Activated naive CD4-positive, alpha-beta T cell treated with anti-CD3 and anti-CD28 coated beads for 36 hours (primary cell): Measurements from ENCODE around the gene GOLIM4. TPM values are rescaled to one million over a fixed set of nuclear protein-coding genes. Genes with fewer than 3 reads are reported as not detected.

Source experiments
- CTCF ChIA-PET: fragments of 350-600 bp; sonication (Branson Sonifier 250); formaldehyde crosslinking; loops from one replicate; lab custom pipeline; 2021; ENCODE audit warnings: antibody characterized with exemption; lab: Charles Lee
- DNase-seq: peaks from one replicate; pipeline ENCODE4 v3.0.0-alpha.2; 2020
- H3K27ac Mint-ChIP-seq: one replicate; pipeline ENCODE4 v1.8.0; 2021; ENCODE audit warnings: mild to moderate bottlenecking, mixed read lengths
- H3K27me3 Mint-ChIP-seq: one replicate; pipeline ENCODE4 v1.8.0; 2021; ENCODE audit warnings: low read depth, mixed read lengths
- H3K36me3 Mint-ChIP-seq: one replicate; pipeline ENCODE4 v1.8.0; 2021; ENCODE audit warnings: low read depth, mixed read lengths
- H3K4me1 Mint-ChIP-seq: one replicate; pipeline ENCODE4 v1.8.0; 2021; ENCODE audit warnings: low read depth, mixed read lengths
- H3K4me3 Mint-ChIP-seq: one replicate; pipeline ENCODE4 v1.8.0; 2021; ENCODE audit warnings: mild to moderate bottlenecking, moderate library complexity, mixed read lengths
- H3K9me3 Mint-ChIP-seq: one replicate; pipeline ENCODE4 v1.8.0; 2021; ENCODE audit warnings: mixed read lengths
- intact Hi-C: fragments of 100-400 bp; cut with micrococcal nuclease; formaldehyde crosslinking; loops from one replicate; pipeline ENCODE4 v1.15.1; 2023
- total RNA-seq, 2 experiments: library from RNA; stranded (reverse); gene quantifications; one replicate each; pipeline ENCODE4 v1.2.3, GENCODE V29; 2021

Gene GOLIM4
- total RNA-seq, 2 experiments from 2014 or later, result 0.67 to 0.98 TPM

- DNase-seq, result no peak
- CTCF ChIA-PET, result no interaction called here
- Mint-ChIP-seq H3K27me3 (no peaks in the 10 kb centered on the region), H3K4me3 (no peak overlapping the region), H3K9me3 (no peaks in the 10 kb centered on the region), H3K4me1 (no peaks in the 10 kb centered on the region), H3K27ac (no peak overlapping the region), H3K36me3 (no peaks in the 10 kb centered on the region)
- intact Hi-C loops, result no loop called here
Observed at GRCh38 chr3:168001244-168001643, 94.5 kb downstream of the GOLIM4 start.

GRCh38 chr3:167998253-167998652 is 97.5 kb downstream of the GOLIM4 start:
- H3K36me3 Mint-ChIP-seq, result no peaks in the 10 kb centered on the region
- intact Hi-C loops, result no loop called here
- CTCF ChIA-PET, result no interaction called here
- H3K9me3 Mint-ChIP-seq, result no peaks in the 10 kb centered on the region
- no peaks in the 10 kb centered on the region for H3K4me1 Mint-ChIP-seq
- H3K27ac Mint-ChIP-seq, result no peak overlapping the region
- H3K4me3 Mint-ChIP-seq, result no peak overlapping the region
- peaks cover 2% of the 10 kb centered on the region for H3K27me3 Mint-ChIP-seq
- no peak for DNase-seq

GRCh38 chr3:167996514-167996913 is 99.2 kb downstream of the GOLIM4 start:
- DNase-seq, result no peak
- Mint-ChIP-seq H3K9me3 (no peaks in the 10 kb centered on the region), H3K4me3 (no peak overlapping the region), H3K27me3 (peaks cover 2% of the 10 kb centered on the region), H3K4me1 (no peaks in the 10 kb centered on the region), H3K27ac (no peak overlapping the region), H3K36me3 (no peaks in the 10 kb centered on the region)
- intact Hi-C loops, result no loop called here
- CTCF ChIA-PET, result no interaction called here

GRCh38 chr3:167992381-167992780 is 103.3 kb downstream of the GOLIM4 start:
- Mint-ChIP-seq H3K4me3 (no peak overlapping the region), H3K9me3 (no peaks in the 10 kb centered on the region), H3K36me3 (no peaks in the 10 kb centered on the region), H3K27ac (no peak overlapping the region), H3K4me1 (no peaks in the 10 kb centered on the region), H3K27me3 (peaks cover 2% of the 10 kb centered on the region)
- intact Hi-C loops, result no loop called here
- no peak for DNase-seq
- CTCF ChIA-PET, result no interaction called here

GRCh38 chr3:167991213-167991612 is 104.5 kb downstream of the GOLIM4 start:
- Mint-ChIP-seq H3K4me1 (no peaks in the 10 kb centered on the region), H3K4me3 (no peak overlapping the region), H3K36me3 (no peaks in the 10 kb centered on the region), H3K27me3 (peaks cover 2% of the 10 kb centered on the region), H3K27ac (no peak overlapping the region), H3K9me3 (no peaks in the 10 kb centered on the region)
- DNase-seq, result no peak
- intact Hi-C loops, result no loop called here
- CTCF ChIA-PET, result no interaction called here

GRCh38 chr3:167989999-167990398 is 105.7 kb downstream of the GOLIM4 start:
- Mint-ChIP-seq H3K36me3 (no peaks in the 10 kb centered on the region), H3K4me1 (no peaks in the 10 kb centered on the region), H3K27me3 (peaks cover 2% of the 10 kb centered on the region), H3K27ac (no peak overlapping the region), H3K9me3 (no peaks in the 10 kb centered on the region), H3K4me3 (no peak overlapping the region)
- CTCF ChIA-PET, result no interaction called here
- intact Hi-C loops, result no loop called here
- no peak for DNase-seq

- Mint-ChIP-seq H3K36me3 (no peaks in the 10 kb centered on the region), H3K27ac (no peak overlapping the region), H3K9me3 (no peaks in the 10 kb centered on the region), H3K4me3 (no peak overlapping the region), H3K27me3 (peaks cover 2% of the 10 kb centered on the region), H3K4me1 (no peaks in the 10 kb centered on the region)
- CTCF ChIA-PET, result no interaction called here
- intact Hi-C loops, result no loop called here
- no peak for DNase-seq
Observed at GRCh38 chr3:167989066-167989465, 106.7 kb downstream of the GOLIM4 start.

GRCh38 chr3:167983583-167983982 is 112.1 kb downstream of the GOLIM4 start:
- no peak for DNase-seq
- Mint-ChIP-seq H3K27me3 (no peaks in the 10 kb centered on the region), H3K36me3 (no peaks in the 10 kb centered on the region), H3K9me3 (no peaks in the 10 kb centered on the region), H3K4me3 (no peak overlapping the region), H3K27ac (no peak overlapping the region), H3K4me1 (no peaks in the 10 kb centered on the region)
- CTCF ChIA-PET, result no interaction called here
- intact Hi-C loops, result no loop called here

GRCh38 chr3:167978486-167978885 is 117.2 kb downstream of the GOLIM4 start:
- DNase-seq, result no peak
- H3K27ac Mint-ChIP-seq, result no peak overlapping the region
- CTCF ChIA-PET, result no interaction called here
- no peak overlapping the region for H3K4me3 Mint-ChIP-seq
- no peaks in the 10 kb centered on the region for H3K9me3 Mint-ChIP-seq
- no peaks in the 10 kb centered on the region for H3K36me3 Mint-ChIP-seq
- intact Hi-C loops, result no loop called here
- no peaks in the 10 kb centered on the region for H3K27me3 Mint-ChIP-seq
- no peaks in the 10 kb centered on the region for H3K4me1 Mint-ChIP-seq

GRCh38 chr3:167978071-167978470 is 117.7 kb downstream of the GOLIM4 start:
- Mint-ChIP-seq H3K27me3 (no peaks in the 10 kb centered on the region), H3K4me3 (no peak overlapping the region), H3K4me1 (no peaks in the 10 kb centered on the region), H3K9me3 (no peaks in the 10 kb centered on the region), H3K27ac (no peak overlapping the region), H3K36me3 (no peaks in the 10 kb centered on the region)
- CTCF ChIA-PET, result no interaction called here
- intact Hi-C loops, result no loop called here
- DNase-seq, result no peak

GRCh38 chr3:167976516-167977361 is 119.0 kb downstream of the GOLIM4 start:
- H3K4me1 Mint-ChIP-seq, result no peaks in the 10 kb centered on the region
- H3K36me3 Mint-ChIP-seq, result no peaks in the 10 kb centered on the region
- CTCF ChIA-PET, result no interaction called here
- H3K27me3 Mint-ChIP-seq, result no peaks in the 10 kb centered on the region
- no peak overlapping the region for H3K27ac Mint-ChIP-seq
- H3K4me3 Mint-ChIP-seq, result no peak overlapping the region
- H3K9me3 Mint-ChIP-seq, result no peaks in the 10 kb centered on the region
- intact Hi-C loops, result no loop called here
- DNase-seq, result no peak

GRCh38 chr3:167973901-167974300 is 121.8 kb downstream of the GOLIM4 start:
- Mint-ChIP-seq H3K4me3 (no peak overlapping the region), H3K27ac (no peak overlapping the region), H3K9me3 (no peaks in the 10 kb centered on the region), H3K4me1 (no peaks in the 10 kb centered on the region), H3K27me3 (no peaks in the 10 kb centered on the region), H3K36me3 (no peaks in the 10 kb centered on the region)
- CTCF ChIA-PET, result no interaction called here
- intact Hi-C loops, result no loop called here
- DNase-seq, result no peak

- no peaks in the 10 kb centered on the region for H3K4me1 Mint-ChIP-seq
- H3K9me3 Mint-ChIP-seq, result no peaks in the 10 kb centered on the region
- no peaks in the 10 kb centered on the region for H3K27me3 Mint-ChIP-seq
- H3K4me3 Mint-ChIP-seq, result no peak overlapping the region
- intact Hi-C loops, result no loop called here
- no peak overlapping the region for H3K27ac Mint-ChIP-seq
- DNase-seq, result no peak
- no peaks in the 10 kb centered on the region for H3K36me3 Mint-ChIP-seq
- CTCF ChIA-PET, result no interaction called here
Observed at GRCh38 chr3:167973046-167973445, 122.7 kb downstream of the GOLIM4 start.
